Peyer's patch (tissue), 4 donors: Measurements from ENCODE around the gene SUN3.

ENCODE experiments used
- POLR2A ChIP-seq, 2 donors: fragments of 450-650 bp; IDR thresholded peaks; one replicate each; pipeline ENCODE4 v1.5.1; 2017; ENCODE audit warnings: antibody characterized with exemption in 2 of 2, mild to moderate bottlenecking in 2 of 2, moderate library complexity in 2 of 2
- TF ChIP-seq, protein P1 (sequence below), 6 experiments: fragments of 450-650 bp in 4 of 6; fragments of 200-600 bp in 2 of 6; sonication (generic) in 1 of 6; IDR thresholded peaks; one replicate each; pipeline ENCODE4 v1.5.1; 2017 to 2019; ENCODE audit warnings: antibody characterized with exemption in 6 of 6, mild to moderate bottlenecking in 3 of 6, moderate library complexity in 1 of 6

DNA sequence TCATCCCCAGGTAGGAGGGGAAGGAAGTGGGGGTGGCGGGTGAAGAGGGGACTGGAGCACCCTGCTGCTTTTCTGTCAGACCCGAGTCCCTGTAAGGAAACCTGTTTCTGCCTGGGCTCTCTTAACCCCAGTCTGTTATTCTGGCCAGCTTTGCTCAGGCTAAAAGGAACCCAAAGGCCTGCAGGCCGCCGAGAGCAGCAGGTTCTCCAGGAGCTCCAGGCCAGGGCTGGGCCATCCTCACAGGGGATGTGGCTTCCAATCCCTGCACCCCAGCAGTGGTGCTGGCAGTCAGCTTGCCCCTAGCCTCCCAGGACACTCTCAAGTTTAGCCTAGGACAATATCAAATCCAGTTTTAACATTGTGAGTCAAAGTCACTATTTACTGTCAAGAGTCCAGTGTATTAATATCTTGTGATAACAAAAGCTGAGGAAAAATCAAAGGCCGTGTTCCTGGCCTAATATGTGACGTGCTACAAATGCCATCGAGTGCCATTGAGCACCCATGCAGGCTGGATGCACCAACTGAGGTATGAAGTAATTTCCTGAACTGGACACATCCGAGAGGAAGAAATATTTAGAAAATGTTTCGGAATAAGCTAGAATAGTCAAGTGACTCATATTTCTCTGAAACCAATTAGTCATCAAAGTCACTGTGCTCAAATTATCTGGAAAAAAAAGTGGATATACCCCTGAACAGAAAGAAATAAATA, 87.6 kb downstream of the SUN3 start:
- TF ChIP-seq, protein P1, sequence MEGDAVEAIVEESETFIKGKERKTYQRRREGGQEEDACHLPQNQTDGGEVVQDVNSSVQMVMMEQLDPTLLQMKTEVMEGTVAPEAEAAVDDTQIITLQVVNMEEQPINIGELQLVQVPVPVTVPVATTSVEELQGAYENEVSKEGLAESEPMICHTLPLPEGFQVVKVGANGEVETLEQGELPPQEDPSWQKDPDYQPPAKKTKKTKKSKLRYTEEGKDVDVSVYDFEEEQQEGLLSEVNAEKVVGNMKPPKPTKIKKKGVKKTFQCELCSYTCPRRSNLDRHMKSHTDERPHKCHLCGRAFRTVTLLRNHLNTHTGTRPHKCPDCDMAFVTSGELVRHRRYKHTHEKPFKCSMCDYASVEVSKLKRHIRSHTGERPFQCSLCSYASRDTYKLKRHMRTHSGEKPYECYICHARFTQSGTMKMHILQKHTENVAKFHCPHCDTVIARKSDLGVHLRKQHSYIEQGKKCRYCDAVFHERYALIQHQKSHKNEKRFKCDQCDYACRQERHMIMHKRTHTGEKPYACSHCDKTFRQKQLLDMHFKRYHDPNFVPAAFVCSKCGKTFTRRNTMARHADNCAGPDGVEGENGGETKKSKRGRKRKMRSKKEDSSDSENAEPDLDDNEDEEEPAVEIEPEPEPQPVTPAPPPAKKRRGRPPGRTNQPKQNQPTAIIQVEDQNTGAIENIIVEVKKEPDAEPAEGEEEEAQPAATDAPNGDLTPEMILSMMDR (IDR thresholded peaks at IDR 0.05) = no peak
- no peak for TF ChIP-seq POLR2A (IDR thresholded peaks at IDR 0.05)
